SU-DHL-6 (cell line): ENCODE measurements around the gene CHCHD10.

Experiments
- CTCF ChIP-seq: fragments of 200-600 bp; sonication (generic); IDR thresholded peaks from one replicate; pipeline ENCODE4 v1.5.1; 2017; ENCODE audit warnings: antibody characterized with exemption, mild to moderate bottlenecking, low read length, moderate library complexity; ENCODE audit not compliant: insufficient read depth, poor library complexity, severe bottlenecking
- EZH2phosphoT487 ChIP-seq: fragments of 200-600 bp; sonication (generic), shearing (Covaris generic); conservative IDR thresholded peaks from 2 replicates; pipeline ENCODE4 v1.6.1; 2018; ENCODE audit warnings: mild to moderate bottlenecking, antibody characterized with exemption, low read length, moderate library complexity, mixed read lengths

- TF ChIP-seq CTCF (no peak), EZH2phosphoT487 (no peak)
Measured at GRCh38 chr22:23789638-23790037, 21.9 kb upstream of the CHCHD10 start.
